GM21723 (cell line): ENCODE measurements around the gene MRPL54.

Source experiments
- ATAC-seq: cut with Tn5 transposase; IDR thresholded peaks from one replicate; pipeline ENCODE4 v1.9.1; 2021; ENCODE audit warnings: mild to moderate bottlenecking, moderate library complexity; ENCODE audit not compliant: unreplicated experiment

The MRPL54 gene

DNA sequence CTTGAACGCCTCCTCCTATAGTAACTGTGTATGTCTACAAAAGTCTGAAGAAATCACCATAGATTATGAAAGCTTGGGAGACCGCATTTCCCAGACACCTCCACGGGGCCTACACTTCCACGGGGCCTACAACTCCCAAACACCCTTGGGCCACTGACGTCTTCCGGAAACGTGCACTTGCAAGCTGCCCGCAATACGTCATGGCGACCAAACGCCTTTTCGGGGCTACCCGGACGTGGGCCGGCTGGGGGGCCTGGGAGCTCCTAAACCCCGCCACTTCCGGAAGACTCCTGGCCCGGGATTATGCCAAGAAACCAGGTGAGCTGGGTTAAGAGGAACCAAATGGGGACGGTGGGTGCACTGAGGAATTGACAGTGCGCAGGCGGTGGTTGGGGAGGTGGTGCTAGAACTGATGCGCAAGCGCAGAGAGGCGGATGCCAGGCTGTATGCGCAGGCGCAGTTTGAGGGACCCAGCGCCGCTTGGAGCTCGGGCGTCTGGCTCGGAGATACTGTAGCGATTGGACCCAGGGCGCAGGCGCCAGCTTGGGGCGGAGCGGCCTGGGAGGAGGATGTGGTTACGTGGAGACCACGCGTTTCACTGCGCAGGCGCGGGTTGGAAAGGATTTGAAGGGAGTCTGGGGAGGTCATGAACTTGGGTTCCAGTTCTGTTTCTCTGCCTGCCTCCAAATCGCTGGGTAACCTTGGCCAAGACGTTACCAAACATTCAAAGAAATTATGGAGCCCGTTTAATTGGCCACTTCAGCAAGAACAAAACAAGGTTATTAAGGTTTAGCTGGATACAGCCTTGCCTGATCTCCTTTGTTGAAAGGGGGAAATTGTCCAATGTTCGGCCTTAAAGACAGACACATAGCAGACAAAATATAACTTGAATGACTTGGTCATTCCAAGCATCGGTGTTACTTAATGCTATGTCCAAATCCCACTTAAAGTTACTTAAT, at the start of gene MRPL54:
Gene MRPL54 (plus strand): TSS at position 182 of the 959 bp plus-strand sequence. CDS start 19 bp downstream, at position 201.
- ATAC-seq, result peak; percentile 64

DNA sequence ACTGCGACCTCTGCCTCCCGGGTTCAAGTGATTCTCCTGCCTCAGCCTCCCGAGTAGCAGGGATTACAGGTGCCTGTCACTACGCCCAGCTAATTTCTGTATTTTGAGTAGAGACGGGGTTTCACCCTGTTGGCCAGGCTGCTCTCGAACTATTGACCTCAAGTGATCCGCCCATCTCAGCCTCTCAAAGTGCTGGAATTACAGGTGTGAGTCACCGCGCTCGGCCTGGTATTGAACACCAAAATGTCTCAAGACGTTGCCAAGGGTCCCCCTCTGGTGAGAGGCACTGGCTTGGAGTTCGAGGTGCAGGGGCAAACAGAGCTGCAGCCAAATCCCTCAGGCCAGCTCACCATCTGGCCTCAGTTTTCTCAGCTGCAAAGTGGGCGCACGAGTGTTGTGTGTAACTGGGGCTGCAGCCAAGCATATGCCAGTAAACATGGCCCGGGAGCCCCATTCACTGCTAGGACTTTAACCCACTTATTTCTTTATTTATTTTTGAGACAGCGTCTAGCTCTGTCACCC, 46.3 kb upstream of the MRPL54 start:
- no peak for ATAC-seq

DNA sequence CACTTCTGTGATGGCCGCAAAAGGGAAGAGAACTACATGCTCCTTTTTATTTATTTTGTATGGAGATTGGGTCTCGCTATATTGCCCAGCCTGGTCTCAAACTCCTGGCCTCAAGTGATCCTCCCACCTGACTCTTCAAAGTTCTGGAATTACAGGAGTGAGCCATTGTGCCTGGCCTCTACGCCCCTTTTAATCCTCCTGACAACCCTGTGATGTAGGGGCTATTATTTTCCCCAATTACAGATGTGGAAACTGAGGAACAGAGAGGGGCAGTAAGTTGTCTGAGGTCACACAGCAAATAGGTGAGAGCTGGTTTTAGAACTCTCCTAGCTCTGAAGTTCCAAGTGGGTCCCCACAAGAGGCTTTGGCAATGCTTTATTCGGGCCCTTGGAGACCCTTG, 42.6 kb upstream of the MRPL54 start:
- ATAC-seq, result no peak

DNA sequence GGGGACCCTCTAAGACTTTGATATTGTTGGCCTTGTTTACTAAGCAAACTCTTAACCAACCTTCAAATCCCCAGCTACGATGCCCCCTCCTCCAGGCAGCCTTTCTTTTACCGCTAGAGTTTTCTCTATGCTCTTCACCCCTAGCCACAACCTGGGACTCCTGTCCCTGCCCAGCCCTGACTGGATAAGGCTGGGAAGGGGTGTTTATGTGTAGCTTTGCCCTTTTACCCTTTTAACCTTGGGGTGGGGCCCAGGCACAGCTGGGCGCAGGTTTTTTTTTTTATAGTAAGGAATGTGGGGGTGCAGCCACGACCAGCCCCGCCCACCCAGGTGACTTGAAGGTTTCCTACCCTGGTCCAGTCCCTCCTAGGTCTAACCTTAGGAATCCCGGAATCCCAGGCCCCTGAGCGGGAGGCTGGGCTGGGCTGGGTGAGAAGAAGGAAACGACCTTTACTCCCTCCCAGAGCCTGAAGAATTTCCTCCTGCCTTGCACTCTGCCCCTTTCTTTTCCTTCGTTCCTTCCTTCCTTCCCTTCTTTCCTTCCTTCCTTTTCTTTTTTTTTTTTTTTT, 42.0 kb upstream of the MRPL54 start:
- ATAC-seq, result no peak

DNA sequence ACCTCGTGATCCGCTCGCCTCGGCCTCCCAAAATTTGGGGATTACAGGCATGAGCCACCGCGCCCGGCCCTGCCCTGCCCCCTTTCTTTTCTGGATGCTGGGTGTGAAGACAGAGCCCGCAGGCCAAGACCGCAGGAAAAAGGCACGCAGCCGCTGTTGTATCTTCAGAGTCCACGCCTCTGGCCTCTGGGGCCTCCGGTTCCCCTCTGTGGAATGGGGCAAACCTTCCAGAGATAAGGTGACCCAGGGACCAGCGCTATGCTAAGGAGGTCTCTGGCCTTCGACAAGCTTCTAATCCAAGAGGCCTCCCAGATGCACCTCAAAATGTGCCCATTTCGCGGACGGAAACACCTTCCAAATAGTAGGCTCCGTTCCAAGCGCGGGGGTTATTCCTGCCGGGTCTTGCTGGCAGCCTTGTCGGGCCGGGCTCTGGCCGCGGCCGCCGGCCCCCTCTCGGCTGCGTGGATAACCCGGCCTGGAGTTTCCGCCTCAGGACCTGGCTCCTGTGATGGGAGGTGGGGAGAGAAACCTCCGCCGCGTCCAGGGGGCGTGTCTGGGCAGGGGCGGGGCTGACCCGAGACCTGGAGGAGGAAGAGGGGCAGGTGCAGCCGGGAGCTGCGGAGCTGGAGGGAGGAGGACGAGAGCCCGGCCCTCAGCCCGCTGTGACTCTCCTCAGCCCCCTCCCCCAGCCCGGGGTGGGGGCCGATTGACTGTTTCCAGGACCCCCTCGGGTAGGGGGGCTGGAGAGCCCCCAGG, 41.2 kb upstream of the MRPL54 start:
- ATAC-seq, result no peak

DNA sequence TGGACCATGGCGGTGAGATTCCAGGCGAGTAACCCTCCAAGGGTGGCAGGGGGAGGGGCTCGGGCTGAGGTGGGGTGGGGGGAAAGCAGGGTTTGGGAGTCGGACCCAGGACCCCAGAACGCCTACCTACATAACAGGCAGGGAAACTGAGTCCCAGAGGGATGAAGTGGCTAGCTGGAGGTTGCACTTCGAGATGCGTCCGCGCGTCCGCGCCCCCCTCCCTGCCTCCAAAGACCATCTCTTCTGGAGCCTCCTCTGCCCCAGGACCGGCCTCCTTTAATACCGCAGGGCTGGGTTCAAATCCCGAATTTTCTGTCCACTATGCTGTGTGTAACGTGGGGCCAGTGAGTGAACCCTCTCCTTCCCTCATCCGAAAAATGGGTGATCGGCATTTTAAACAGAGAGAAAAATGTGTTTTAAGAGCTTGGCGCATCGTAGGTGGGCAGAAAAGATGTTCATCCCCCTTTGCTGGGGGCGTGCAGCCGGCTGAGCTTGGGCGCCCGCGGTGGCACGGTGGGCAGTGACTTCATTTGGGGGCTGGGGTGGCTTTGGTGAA, 40.5 kb upstream of the MRPL54 start:
- ATAC-seq, result no peak

DNA sequence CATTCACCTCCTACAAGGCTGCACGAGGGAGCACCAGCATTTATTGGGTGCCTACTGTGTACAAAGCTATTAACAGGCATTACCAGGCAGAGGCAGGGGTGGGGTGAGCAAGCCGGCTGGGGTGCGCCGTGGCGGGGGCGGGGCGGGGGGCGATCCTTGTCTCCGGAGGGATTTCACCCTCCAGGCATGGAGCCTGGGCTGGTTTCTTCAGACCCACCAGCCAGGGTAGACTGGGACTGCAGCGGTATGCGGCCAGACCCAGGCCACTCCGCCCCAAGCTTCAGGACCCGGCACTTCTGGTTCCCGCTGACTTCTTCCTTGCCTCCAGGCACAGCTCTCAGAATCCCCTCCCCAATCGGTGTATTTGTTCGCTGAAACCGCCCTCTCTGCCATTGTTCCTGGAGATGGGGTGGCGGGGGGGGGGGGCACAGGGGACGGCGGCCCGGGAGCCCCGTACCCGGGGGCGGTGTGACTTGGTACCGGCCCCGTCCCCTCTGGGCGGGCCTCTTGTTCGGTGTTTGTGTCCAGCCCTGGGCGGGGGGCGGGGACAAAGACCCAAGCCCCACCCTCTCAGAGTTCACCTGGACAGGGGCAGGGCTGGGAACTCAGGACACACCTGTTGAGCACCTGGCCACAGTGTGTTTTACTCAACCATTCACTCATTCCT, 39.9 kb upstream of the MRPL54 start:
- no peak for ATAC-seq

DNA sequence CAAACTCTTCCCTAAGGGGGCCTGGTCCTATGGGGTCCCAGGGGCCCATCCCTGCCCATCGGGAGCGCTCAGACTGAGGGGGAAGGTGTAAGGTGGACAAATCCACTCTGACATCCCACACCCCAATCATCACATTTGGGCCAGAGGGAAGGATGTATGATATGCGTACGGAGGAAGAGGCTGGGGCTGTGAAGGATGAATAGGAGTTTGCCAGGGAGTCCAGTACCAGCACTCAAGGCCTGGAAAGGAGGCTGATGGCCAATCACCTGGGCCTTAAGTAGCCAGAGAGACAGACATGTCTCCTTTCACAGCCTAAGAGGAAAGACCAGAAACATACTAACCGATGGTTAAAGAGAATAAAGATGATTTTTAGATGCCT, 39.4 kb upstream of the MRPL54 start:
- no peak for ATAC-seq

DNA sequence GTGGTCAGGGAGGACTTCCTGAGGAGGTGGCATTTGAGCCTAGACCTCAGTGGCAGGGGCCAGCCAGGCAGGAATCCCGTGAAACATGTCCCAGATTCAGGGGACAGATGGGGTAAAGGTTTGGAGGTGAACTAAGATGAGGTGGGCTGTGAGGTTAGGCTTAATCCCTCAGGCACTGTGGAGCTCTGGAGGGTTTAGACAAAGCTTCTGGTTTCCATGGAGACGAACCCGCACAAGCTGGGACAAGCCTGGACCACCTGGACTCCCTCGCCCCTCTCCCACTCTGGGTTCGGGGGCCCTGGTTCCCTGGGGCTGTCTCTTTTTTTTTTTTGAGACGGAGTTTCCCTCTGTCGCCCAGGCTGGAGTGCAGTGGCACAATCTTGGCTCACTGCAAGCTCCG, 38.6 kb upstream of the MRPL54 start:
- ATAC-seq, result no peak

DNA sequence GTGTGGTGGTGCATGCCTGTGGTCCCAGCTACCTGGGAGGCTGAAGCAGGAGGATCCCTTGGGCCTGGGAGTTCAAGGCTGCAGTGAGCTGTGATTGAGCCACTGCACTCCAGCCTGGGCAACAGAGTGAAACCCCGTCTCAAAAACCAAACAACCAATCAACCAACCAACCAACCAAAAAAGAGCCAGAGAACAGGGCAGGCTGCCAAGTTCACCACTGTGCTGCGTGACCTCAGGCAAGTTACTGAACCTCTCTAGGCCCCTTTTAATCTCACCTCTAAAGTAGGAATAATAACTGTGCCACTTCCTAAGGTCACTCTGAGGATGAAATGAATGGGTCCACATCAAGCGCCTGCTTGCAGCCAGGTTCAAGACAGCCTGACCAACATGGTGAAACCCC, 37.4 kb upstream of the MRPL54 start:
- ATAC-seq, result no peak

DNA sequence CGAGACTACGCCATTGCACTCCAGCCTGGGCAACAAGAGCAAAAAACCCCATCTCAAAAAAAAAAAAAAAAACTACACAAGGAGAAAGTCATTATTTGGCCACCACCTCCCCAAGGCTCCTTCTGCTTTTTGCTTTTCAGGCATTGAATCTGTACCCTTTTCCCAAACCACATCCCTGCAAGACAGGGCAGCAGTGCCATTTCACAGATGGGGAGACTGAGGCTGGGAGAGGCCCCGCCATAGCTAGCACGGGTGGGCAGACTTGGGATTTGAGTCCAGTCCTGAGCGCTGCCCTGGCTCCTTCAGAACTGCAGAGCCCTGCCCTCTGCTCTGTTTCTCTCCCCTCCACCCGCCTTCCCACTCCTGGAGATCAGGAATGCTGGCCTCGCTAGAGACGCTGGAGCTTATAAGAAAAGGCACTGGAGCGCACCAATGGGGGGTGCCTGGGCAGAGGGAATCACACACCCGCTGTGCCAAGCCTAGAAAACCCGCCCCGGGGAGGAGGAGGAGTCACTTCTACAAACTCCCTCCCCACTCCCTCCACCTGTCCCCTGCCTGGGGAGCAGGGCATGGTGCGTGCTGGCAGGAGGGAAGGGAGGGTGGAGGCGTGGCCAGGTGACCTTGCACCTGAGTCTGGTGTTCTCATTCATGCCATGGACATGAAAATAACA, 36.7 kb upstream of the MRPL54 start:
- ATAC-seq, result no peak

DNA sequence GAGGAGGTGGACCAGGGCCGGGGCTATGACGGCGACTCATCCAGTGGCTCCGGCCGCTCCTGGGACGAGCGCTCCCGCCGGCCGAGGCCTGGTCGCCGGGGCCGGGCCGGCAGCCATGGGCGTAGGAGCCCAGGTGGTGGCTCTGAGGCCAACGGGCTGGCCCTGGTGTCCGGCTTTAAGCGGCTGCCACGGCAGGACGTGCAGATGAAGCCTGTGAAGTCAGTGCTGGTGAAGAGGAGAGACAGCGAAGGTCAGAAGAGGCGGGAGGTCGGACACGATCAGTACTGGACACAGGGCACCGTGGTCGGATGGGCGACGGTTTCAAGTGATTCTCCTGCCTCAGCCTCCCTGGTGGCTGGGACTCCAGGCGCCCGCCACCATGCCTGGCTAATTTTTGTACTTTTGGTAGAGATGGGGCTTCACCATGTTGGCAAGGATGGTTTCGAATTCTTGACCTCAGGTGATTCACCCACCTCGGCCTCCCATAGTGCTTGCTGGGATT, 32.0 kb upstream of the MRPL54 start:
- ATAC-seq, result no peak

DNA sequence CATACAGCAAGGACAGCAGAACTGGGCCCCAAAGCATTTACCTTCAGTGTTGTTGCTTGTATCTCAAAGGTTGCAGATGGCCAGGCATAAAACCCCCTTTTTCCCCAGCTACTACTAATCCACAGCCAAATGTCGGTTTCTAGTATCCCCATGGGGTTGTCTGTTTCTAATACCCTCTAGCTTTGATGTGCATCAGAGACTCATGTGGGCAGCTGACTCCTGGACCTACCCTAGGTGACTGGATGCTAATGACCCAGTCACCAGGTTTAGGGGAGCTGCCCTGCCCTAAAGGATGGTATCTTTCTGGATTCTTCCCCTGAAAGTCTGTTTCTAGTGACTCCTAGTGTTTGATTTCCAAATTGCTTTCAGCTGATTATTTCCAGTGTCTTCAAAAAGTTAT, 30.4 kb upstream of the MRPL54 start:
- no peak for ATAC-seq

DNA sequence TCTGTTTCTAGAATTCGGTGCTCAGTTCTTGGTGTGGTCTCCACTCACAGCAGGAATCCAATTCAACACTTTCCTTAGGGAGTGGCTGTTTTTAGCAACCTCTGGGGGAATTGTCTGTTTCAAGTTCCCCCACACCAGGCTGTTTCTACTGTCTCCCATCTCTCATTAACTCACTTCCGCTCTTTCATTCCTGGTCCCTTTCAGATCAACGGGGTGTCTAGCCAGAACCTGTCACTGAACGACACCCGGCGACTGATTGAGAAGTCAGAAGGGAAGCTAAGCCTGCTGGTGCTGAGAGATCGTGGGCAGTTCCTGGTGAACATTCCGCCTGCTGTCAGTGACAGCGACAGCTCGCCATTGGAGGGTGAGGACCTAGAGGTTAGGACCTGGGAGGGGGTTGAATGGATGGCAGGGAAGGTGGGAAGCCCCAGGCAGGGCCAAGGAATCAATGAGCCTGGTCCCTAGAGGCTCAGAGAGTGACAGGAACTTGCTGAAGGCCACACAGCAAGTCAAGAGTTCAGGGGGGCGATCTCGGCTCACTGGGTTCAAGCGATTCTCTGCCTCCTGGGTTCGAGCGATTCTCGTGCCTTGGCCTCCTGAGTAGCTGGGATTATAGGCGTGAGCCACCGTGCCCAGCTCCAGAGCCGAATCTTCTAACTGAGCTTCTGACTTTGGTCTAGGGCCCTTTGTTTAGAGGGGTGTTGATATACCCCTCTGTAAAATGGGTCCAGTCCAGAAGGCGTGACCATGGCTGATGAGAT, 28.8 kb upstream of the MRPL54 start:
- no peak for ATAC-seq

DNA sequence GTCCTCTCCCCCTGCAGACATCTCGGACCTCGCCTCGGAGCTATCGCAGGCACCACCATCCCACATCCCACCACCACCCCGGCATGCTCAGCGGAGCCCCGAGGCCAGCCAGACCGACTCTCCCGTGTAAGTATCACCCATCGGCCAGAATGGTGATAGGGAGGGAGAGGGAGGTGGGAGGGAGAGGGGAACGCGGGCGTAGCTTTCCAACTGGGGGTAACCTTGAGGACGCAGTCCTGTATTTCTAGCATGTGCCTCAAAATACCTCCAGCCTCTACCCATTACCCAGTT, 28.2 kb upstream of the MRPL54 start:
- no peak for ATAC-seq

DNA sequence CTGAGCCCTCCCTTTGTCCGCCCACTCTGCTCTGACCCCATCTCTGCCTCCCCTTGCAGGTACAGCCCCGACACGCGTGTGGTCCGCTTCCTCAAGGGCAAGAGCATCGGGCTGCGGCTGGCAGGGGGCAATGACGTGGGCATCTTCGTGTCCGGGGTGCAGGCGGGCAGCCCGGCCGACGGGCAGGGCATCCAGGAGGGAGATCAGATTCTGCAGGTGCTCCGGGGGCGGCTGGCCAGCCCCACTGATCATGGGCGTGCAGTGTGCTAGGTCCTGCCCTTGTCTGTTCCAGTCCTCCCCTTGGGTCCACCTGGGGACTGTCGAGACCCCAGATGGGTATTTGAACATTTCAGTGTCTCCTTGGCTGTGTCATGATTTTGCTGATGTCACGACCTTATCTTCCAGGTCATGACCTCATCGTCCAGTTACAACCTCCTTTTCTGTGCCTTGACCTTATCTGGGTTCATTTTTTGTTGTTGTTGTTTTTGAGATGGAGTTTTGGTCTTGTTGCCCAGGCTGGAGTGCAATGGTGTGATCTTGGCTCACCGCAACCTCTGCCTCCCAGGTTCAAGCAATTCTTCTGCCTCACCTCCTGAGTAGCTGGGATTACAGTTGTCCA, 26.3 kb upstream of the MRPL54 start:
- no peak for ATAC-seq

DNA sequence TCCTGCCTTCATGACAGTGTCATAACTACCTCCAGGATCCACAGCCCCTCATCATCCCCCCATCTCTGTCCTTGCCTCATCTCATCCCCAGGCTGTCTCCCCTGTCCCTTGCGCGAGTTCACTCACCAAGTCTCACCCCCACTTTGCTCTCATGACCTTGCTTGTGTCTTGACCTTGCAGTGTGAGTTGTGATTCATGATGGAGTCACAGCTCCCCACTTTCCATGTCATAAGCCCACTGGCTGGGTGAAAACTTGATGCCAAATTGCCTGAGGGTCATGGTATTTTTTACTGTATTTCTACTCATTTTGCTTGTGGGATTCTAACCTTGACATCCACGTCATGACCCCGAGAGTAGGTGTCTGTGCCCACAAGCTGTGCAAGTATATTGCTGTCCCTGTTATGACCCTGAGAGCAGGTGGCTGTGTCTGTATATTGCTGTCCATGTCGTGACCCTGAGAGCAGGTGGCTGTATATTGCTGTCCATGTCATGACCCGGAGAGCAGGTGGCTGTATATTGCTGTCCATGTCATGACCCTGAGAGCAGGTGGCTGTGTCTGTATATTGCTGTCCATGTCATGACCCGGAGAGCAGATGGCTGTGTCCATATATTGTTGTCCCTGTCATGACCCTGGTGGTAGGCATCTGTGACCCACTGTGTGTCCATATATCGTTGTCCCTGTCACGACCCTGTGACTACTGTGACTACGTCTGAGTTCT, 24.8 kb upstream of the MRPL54 start:
- ATAC-seq, result no peak

DNA sequence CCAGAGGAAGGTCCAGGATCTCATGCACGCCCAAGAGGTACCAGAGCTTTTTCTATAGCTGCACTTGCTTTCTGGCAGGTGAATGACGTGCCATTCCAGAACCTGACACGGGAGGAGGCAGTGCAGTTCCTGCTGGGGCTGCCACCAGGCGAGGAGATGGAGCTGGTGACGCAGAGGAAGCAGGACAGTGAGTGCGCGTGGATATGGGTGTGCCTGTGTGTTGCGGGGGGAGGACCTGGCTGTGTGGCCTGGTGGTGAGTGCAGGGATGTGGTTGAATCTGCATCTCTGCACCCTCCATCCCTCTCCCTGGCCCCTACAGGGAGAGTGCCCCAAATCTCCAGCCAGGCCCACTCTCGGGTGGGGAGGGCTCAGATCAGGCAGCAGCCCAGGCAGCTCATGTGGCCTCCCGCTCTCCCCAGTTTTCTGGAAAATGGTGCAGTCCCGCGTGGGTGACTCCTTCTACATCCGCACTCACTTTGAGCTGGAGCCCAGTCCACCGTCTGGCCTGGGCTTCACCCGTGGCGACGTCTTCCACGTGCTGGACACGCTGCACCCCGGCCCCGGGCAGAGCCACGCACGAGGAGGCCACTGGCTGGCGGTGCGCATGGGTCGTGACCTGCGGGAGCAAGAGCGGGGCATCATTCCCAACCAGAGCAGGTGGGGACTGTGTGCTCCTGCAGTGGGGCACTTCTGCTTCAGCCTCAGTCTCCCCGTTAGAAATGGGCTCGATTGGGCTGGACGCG, 23.8 kb upstream of the MRPL54 start:
- ATAC-seq, result no peak
